NT2/D1 (cell line): ENCODE data around the gene PPM1H.

Source experiments
- YY1 ChIP-seq: IDR thresholded peaks from 2 replicates; pipeline ENCODE4 v1.6.1; 2011; ENCODE audit not compliant: insufficient read length, insufficient read depth
- ZNF274 ChIP-seq: IDR thresholded peaks from 2 replicates; pipeline ENCODE4 v1.6.1; 2011; ENCODE audit warnings: mild to moderate bottlenecking, low read depth, low read length

- TF ChIP-seq ZNF274 (no peak), YY1 (no peak)
Observed at GRCh38 chr12:62916632-62917425, 18.1 kb downstream of the PPM1H start.
